PC-9 (cell line): ENCODE results near the gene PAK6. TPM values are rescaled to one million over a fixed set of nuclear protein-coding genes. Genes with fewer than 3 reads are reported as not detected.

Source experiments
- BruUV-seq: library from RNA; stranded (reverse); fragments of 400-500 nt; replicated peaks from 2 replicates; lab custom pipeline; 2021; lab: Mats Ljungman, UMichigan
- CTCF ChIA-PET: fragments of 300-600 bp; sonication (Branson Sonifier 250); formaldehyde crosslinking; loops from one replicate; lab custom pipeline; 2022; ENCODE audit warnings: antibody characterized with exemption; lab: Charles Lee
- POLR2A ChIA-PET: fragments of 300-600 bp; sonication (Branson Sonifier 250); formaldehyde crosslinking; loops from one replicate; lab custom pipeline; 2022; ENCODE audit warnings: antibody characterized with exemption; ENCODE audit not compliant: unreplicated experiment; lab: Charles Lee
- DNase-seq, 2 experiments: peaks; one replicate each; pipeline versions ENCODE4 v3.0.0 to v3.0.0-alpha.2; 2015 to 2022; ENCODE audit warnings: mixed read lengths in 1 of 2
- H2AFZ ChIP-seq: fragments of 200-600 bp; sonication (generic); 2 replicates; pipeline ENCODE4 v1.8.1; 2017; ENCODE audit warnings: antibody characterized with exemption
- H3F3A ChIP-seq: fragments of 200-600 bp; sonication (generic); 2 replicates; pipeline ENCODE4 v1.8.1; 2017; ENCODE audit warnings: antibody characterized with exemption, mild to moderate bottlenecking, low read depth; ENCODE audit not compliant: insufficient read depth
- H3K27ac ChIP-seq: fragments of 200-600 bp; sonication (generic); 2 replicates; pipeline ENCODE4 v1.6.1; 2016; ENCODE audit warnings: mixed run types
- H3K27me3 ChIP-seq: fragments of 200-600 bp; sonication (generic); 2 replicates; pipeline ENCODE4 v1.6.1; 2016; ENCODE audit warnings: low read depth, mixed run types; ENCODE audit not compliant: insufficient read depth
- H3K36me3 ChIP-seq: fragments of 200-600 bp; sonication (generic); 2 replicates; pipeline ENCODE4 v1.6.1; 2016; ENCODE audit warnings: low read depth, mixed run types
- H3K4me1 ChIP-seq: fragments of 200-600 bp; sonication (generic); replicated peaks from 2 replicates; pipeline ENCODE4 v1.6.1; 2016; ENCODE audit warnings: mixed run types; ENCODE audit not compliant: insufficient read depth
- H3K4me2 ChIP-seq: fragments of 200-600 bp; sonication (generic); 2 replicates; pipeline ENCODE4 v1.6.1; 2017; ENCODE audit warnings: mixed run types
- H3K4me3 ChIP-seq: fragments of 200-600 bp; sonication (generic); 2 replicates; pipeline ENCODE4 v1.6.1; 2016; ENCODE audit warnings: mixed run types
- H3K79me2 ChIP-seq: fragments of 200-600 bp; sonication (generic); 2 replicates; pipeline ENCODE4 v1.6.1; 2017; ENCODE audit warnings: low read depth, mixed run types
- H3K9me2 ChIP-seq: fragments of 200-600 bp; sonication (generic); 2 replicates; pipeline ENCODE4 v1.8.1; 2017; ENCODE audit warnings: mild to moderate bottlenecking; ENCODE audit not compliant: insufficient read depth
- H3K9me3 ChIP-seq: fragments of 200-600 bp; sonication (generic); 2 replicates; pipeline ENCODE4 v1.8.1; 2016; ENCODE audit warnings: low read depth; ENCODE audit not compliant: insufficient read depth
- H4K20me1 ChIP-seq: fragments of 200-600 bp; sonication (generic); 2 replicates; pipeline ENCODE4 v1.8.1; 2017; ENCODE audit not compliant: insufficient read depth
- EZH2 ChIP-seq: fragments of 200-600 bp; sonication (generic); IDR thresholded peaks from 2 replicates; pipeline ENCODE4 v1.8.0; 2017; ENCODE audit warnings: antibody characterized with exemption, low read depth
- intact Hi-C: fragments of 100-400 bp; cut with micrococcal nuclease; formaldehyde crosslinking; loops from one replicate; pipeline ENCODE4 v1.10.0; 2022; ENCODE audit not compliant: unreplicated experiment
- total RNA-seq: library from RNA; stranded (reverse); gene quantifications from 2 replicates; pipeline ENCODE4 v1.2.3, GENCODE V29; 2021
- TF ChIP-seq, protein P1 (sequence below): fragments of 200-600 bp; sonication (generic); conservative IDR thresholded peaks from 2 replicates; pipeline ENCODE4 v1.6.1; 2017; ENCODE audit warnings: mixed run types, antibody characterized with exemption, mild to moderate bottlenecking, moderate library complexity

Gene PAK6
- total RNA-seq, 1 experiment from 2014 or later: 10.7 TPM

DNA sequence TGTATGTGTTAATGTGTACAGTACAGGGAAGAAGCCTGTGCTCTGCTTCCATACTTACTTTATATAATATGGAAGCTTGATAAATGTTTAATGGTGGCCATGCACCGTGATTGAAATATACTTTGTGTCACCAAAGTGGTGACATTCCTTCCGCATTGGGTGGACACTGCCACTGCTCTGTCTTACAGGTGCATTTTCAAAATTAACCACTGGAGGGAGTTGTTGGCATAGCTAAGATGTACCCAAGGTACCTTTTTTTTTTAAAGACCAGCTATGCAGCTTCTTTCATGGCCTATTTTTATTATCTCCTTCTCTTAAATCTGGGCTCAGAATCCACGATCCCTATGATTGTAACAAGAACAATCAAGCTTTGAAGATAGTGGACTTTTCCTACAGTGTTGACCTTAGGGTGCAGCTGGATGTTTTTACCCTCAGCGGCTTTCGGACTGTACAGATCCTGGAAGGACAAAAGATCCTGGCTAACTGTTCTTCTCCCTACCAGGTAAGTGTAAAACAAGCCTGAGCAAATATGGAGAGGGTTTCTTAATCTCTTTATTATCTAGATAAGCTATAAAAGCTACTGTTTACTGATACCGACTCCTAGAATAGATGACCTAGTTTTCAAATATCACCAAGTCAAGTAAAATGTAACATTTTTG lies 21.6 kb upstream of the PAK6 start:
- Histone ChIP-seq H3K27me3 (no peaks in the 10 kb centered on the region), H4K20me1 (no peaks in the 10 kb centered on the region), H3F3A (peaks cover 14% of the 10 kb centered on the region; the same call in 1 of the 2 replicates), H3K9me3 (no peaks in the 10 kb centered on the region), H3K4me3 (no peak overlapping the region), H3K27ac (no peak overlapping the region), H3K9me2 (no peaks in the 10 kb centered on the region), H3K4me1 (no peaks in the 10 kb centered on the region), H3K79me2 (no peaks in the 10 kb centered on the region), H3K36me3 (peaks cover 12% of the 10 kb centered on the region), H3K4me2 (no peak overlapping the region), H2AFZ (no peak overlapping the region)
- TF ChIP-seq, protein P1, sequence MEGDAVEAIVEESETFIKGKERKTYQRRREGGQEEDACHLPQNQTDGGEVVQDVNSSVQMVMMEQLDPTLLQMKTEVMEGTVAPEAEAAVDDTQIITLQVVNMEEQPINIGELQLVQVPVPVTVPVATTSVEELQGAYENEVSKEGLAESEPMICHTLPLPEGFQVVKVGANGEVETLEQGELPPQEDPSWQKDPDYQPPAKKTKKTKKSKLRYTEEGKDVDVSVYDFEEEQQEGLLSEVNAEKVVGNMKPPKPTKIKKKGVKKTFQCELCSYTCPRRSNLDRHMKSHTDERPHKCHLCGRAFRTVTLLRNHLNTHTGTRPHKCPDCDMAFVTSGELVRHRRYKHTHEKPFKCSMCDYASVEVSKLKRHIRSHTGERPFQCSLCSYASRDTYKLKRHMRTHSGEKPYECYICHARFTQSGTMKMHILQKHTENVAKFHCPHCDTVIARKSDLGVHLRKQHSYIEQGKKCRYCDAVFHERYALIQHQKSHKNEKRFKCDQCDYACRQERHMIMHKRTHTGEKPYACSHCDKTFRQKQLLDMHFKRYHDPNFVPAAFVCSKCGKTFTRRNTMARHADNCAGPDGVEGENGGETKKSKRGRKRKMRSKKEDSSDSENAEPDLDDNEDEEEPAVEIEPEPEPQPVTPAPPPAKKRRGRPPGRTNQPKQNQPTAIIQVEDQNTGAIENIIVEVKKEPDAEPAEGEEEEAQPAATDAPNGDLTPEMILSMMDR: peak; percentile 85
- no peak for TF ChIP-seq EZH2
- intact Hi-C loops: loop anchor here (1.0 to 10.0 kb wide), 3 partner anchors 57 to 208 kb away; no protein-coding TSS in a partner anchor
- POLR2A ChIA-PET: interaction anchor here (0.7 kb wide), 1 partner anchor 107 kb away, joined by 6 read pairs; no protein-coding TSS in a partner anchor
- peak; percentile 55 to 64 for DNase-seq
- CTCF ChIA-PET: interaction anchor here (0.6 to 3.5 kb wide), 15 partner anchors 13 to 180 kb away, joined by 3 to 83 read pairs (median 3); no protein-coding TSS in a partner anchor
- BruUV-seq: no TSS peak

GRCh38 chr15:40219801-40220200 lies 19.1 kb upstream of the PAK6 start:
- H3K27ac ChIP-seq: no peak overlapping the region
- H3K36me3 ChIP-seq: 0 out of 2 replicates have a peak, but pooled peaks cover 4% of the 10 kb centered on the region
- POLR2A ChIA-PET: no interaction called here
- no peaks in the 10 kb centered on the region for H3K9me2 ChIP-seq
- no peaks in the 10 kb centered on the region for H3K27me3 ChIP-seq
- H3K4me1 ChIP-seq: no peaks in the 10 kb centered on the region
- no peaks in the 10 kb centered on the region for H3K79me2 ChIP-seq
- CTCF ChIA-PET: interaction anchor here (3.5 kb wide), 1 partner anchor 53 kb away, joined by 83 read pairs; no protein-coding TSS in a partner anchor
- H3K4me2 ChIP-seq: no peak overlapping the region
- H3F3A ChIP-seq: peaks cover 7% of the 10 kb centered on the region; the same call in 1 of the 2 replicates
- no peaks in the 10 kb centered on the region for H3K9me3 ChIP-seq
- no TSS peak for BruUV-seq
- no peak overlapping the region for H2AFZ ChIP-seq
- no peak overlapping the region for H3K4me3 ChIP-seq
- H4K20me1 ChIP-seq: no peaks in the 10 kb centered on the region
- DNase-seq: no peak
- intact Hi-C loops: loop anchor here (10.0 kb wide), 1 partner anchor 205 kb away; no protein-coding TSS in a partner anchor
- TF ChIP-seq, protein P1: no peak
- TF ChIP-seq EZH2: no peak

- TF ChIP-seq EZH2: no peak
- TF ChIP-seq, protein P1: no peak
- POLR2A ChIA-PET: no interaction called here
- CTCF ChIA-PET: interaction anchor here (0.6 kb wide), 1 partner anchor 377 kb away, joined by 4 read pairs; no protein-coding TSS in a partner anchor
Measured at GRCh38 chr15:40222131-40222530, 16.7 kb upstream of the PAK6 start.

More at GRCh38 chr15:40222131-40222530, 16.7 kb upstream of the PAK6 start:
- Histone ChIP-seq H3K4me2 (no peak overlapping the region), H4K20me1 (no peaks in the 10 kb centered on the region), H3K27ac (no peak overlapping the region), H3K79me2 (no peaks in the 10 kb centered on the region), H3K9me2 (no peaks in the 10 kb centered on the region), H3F3A (no peaks in the 10 kb centered on the region; the same call in 1 of the 2 replicates), H3K4me1 (no peaks in the 10 kb centered on the region), H3K9me3 (no peaks in the 10 kb centered on the region), H3K27me3 (no peaks in the 10 kb centered on the region), H2AFZ (no peak overlapping the region), H3K4me3 (no peak overlapping the region), H3K36me3 (0 out of 2 replicates have a peak, but pooled peaks cover 4% of the 10 kb centered on the region)
- no peak for DNase-seq
- BruUV-seq: no TSS peak
- intact Hi-C loops: no loop called here
